Measurements from ENCODE around the gene SYT11. TPM values are rescaled to one million over a fixed set of nuclear protein-coding genes. Genes with fewer than 3 reads are reported as not detected.

The SYT11 gene
- total RNA-seq, 1 donor from 2014 or later, result 15.4 TPM

DNA sequence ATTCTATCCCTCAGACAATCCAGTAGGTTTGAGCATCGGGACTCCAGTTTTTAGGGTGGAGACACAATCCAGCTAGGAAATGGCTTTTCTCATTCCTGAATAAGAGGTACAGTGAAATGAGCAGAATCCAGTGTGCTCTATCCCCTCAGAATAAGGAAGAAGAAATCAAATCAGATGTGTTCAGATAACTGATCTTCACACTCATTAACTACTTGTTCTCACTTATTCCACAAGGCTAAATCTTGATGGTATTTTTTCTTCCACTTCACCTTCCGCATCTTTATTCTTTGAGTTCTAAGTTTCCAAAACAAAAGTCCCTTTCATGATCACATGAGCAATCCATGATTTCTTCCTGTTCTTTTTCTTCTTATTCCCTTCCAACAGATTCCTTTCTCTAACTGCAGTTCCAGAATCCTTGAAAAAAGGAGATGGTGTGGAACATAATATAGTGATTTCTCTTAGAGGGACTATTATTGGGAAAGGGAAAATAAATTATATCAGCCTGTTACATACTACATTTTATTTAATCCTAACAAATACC lies 1.7 kb downstream of the SYT11 start:
- H3K4me1 Mint-ChIP-seq (ENCODE audit: unreplicated experiment), result peaks cover 19% of the 10 kb centered on the region
- peak overlapping the region; percentile 87 for H3K4me3 Mint-ChIP-seq (ENCODE audit: unreplicated experiment)
- no peaks in the 10 kb centered on the region for H3K36me3 Mint-ChIP-seq (ENCODE audit: low read depth, unreplicated experiment)
- TF ChIP-seq, protein P1, sequence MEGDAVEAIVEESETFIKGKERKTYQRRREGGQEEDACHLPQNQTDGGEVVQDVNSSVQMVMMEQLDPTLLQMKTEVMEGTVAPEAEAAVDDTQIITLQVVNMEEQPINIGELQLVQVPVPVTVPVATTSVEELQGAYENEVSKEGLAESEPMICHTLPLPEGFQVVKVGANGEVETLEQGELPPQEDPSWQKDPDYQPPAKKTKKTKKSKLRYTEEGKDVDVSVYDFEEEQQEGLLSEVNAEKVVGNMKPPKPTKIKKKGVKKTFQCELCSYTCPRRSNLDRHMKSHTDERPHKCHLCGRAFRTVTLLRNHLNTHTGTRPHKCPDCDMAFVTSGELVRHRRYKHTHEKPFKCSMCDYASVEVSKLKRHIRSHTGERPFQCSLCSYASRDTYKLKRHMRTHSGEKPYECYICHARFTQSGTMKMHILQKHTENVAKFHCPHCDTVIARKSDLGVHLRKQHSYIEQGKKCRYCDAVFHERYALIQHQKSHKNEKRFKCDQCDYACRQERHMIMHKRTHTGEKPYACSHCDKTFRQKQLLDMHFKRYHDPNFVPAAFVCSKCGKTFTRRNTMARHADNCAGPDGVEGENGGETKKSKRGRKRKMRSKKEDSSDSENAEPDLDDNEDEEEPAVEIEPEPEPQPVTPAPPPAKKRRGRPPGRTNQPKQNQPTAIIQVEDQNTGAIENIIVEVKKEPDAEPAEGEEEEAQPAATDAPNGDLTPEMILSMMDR (IDR thresholded peaks at IDR 0.05; ENCODE audit: unreplicated experiment), result no peak
- H3K27ac Mint-ChIP-seq (ENCODE audit: unreplicated experiment), result peak overlapping the region; percentile 88
- no peak for DNase-seq (ENCODE audit: low spot score)
- peaks cover 14% of the 10 kb centered on the region for H3K27me3 Mint-ChIP-seq (ENCODE audit: unreplicated experiment)
- H3K9me3 Mint-ChIP-seq (ENCODE audit: unreplicated experiment), result no peaks in the 10 kb centered on the region

DNA sequence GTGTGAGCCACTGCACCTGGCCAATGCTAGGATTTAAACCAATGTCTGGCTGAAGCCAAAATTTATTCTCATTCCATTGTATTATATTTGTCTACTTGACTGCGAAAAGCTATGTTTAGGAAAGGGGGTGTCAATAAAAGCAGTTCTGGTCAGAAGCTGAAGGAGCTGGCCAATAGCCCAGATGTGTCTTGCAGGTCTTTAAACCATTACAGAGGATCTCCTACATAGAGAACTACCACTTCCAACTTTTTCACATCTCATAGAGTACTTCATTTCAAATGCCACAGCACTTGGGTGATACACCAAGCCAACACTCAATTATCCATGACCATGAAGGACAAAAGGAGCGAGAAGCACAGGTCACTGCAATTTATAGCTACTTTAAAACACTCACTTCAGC lies 2.5 kb downstream of the SYT11 start:
- H3K36me3 Mint-ChIP-seq (ENCODE audit: low read depth, unreplicated experiment), result no peaks in the 10 kb centered on the region

DNA sequence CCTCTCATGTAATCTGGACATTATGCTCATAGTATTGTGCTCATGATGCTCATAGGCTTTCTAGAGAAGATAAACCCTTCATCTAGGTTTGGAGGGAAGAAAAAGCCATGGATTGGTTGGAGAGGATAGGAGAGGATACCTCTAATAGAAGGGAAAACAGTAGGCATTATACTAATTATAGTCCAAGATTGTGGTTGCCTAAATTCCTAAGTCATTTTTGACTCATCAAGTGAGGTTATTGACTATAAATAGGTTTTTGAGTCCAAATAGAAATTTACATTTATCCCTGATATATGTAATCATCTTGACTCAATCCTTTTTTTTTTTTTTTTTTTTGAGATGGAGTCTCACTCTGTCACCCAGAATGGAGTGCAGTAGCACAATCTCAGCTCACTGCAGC lies 5.0 kb downstream of the SYT11 start:
- Mint-ChIP-seq H3K4me1 (ENCODE audit: unreplicated experiment) (peaks cover 6% of the 10 kb centered on the region), H3K9me3 (ENCODE audit: unreplicated experiment) (no peaks in the 10 kb centered on the region), H3K27ac (ENCODE audit: unreplicated experiment) (no peak overlapping the region), H3K36me3 (ENCODE audit: low read depth, unreplicated experiment) (peaks cover under 1% of the 10 kb centered on the region), H3K4me3 (ENCODE audit: unreplicated experiment) (no peak overlapping the region), H3K27me3 (ENCODE audit: unreplicated experiment) (peaks cover 10% of the 10 kb centered on the region)
- DNase-seq (ENCODE audit: low spot score), result no peak
- TF ChIP-seq, protein P1 (IDR thresholded peaks at IDR 0.05; ENCODE audit: unreplicated experiment), result no peak

More for the DNA sequence above, 2.5 kb downstream of the SYT11 start:
- H3K27ac Mint-ChIP-seq (ENCODE audit: unreplicated experiment), result no peak overlapping the region
- TF ChIP-seq, protein P1 (IDR thresholded peaks at IDR 0.05; ENCODE audit: unreplicated experiment), result no peak
- peaks cover 15% of the 10 kb centered on the region for H3K4me1 Mint-ChIP-seq (ENCODE audit: unreplicated experiment)
- peak overlapping the region; percentile 28 for H3K4me3 Mint-ChIP-seq (ENCODE audit: unreplicated experiment)
- H3K27me3 Mint-ChIP-seq (ENCODE audit: unreplicated experiment), result peaks cover 12% of the 10 kb centered on the region
- no peaks in the 10 kb centered on the region for H3K9me3 Mint-ChIP-seq (ENCODE audit: unreplicated experiment)
- no peak for DNase-seq (ENCODE audit: low spot score)

DNA sequence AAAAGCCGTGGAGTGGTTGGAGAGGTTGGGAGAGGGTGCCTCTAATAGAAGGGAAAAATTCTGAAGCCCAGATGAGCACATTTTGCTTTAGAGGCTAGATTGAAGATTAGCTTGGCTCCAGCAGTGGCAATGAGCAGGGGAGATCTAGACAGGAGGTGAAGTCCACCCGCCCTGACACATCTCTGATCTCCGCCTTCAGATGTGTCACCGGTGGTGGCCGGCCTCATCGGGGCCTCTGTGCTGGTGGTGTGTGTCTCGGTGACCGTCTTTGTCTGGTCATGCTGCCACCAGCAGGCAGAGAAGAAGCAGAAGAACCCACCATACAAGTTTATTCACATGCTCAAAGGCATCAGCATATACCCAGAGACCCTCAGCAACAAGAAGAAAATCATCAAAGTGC lies 8.4 kb downstream of the SYT11 start:
- TF ChIP-seq, protein P1 (IDR thresholded peaks at IDR 0.05; ENCODE audit: unreplicated experiment), result no peak
- Mint-ChIP-seq H3K4me1 (ENCODE audit: unreplicated experiment) (no peaks in the 10 kb centered on the region), H3K27me3 (ENCODE audit: unreplicated experiment) (peaks cover 4% of the 10 kb centered on the region), H3K36me3 (ENCODE audit: low read depth, unreplicated experiment) (peaks cover 5% of the 10 kb centered on the region), H3K27ac (ENCODE audit: unreplicated experiment) (no peak overlapping the region), H3K4me3 (ENCODE audit: unreplicated experiment) (no peak overlapping the region), H3K9me3 (ENCODE audit: unreplicated experiment) (no peaks in the 10 kb centered on the region)
- DNase-seq (ENCODE audit: low spot score), result no peak

DNA sequence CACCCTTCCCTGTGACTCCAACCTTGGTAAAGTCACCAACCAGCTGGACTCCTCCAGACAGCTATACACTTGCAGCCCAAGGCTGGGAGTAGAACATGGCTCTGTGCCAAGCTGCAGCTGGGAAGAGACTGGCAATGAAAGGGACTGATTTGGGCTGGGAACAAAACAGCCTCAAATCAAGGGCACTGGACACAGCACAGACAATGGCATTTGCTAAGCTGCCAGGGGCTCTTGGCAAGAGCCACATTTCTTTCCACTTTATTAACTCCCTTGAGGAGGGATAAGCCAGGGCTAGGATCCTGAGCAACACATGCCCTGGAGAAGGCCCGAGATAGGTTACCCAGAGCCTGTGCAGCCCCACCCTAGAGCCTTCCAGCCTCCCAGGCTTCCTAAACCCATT lies 12.0 kb downstream of the SYT11 start:
- peaks cover 5% of the 10 kb centered on the region for H3K27me3 Mint-ChIP-seq (ENCODE audit: unreplicated experiment)
- H3K4me3 Mint-ChIP-seq (ENCODE audit: unreplicated experiment), result no peak overlapping the region
- no peaks in the 10 kb centered on the region for H3K4me1 Mint-ChIP-seq (ENCODE audit: unreplicated experiment)
- DNase-seq (ENCODE audit: low spot score), result no peak
- no peaks in the 10 kb centered on the region for H3K9me3 Mint-ChIP-seq (ENCODE audit: unreplicated experiment)
- TF ChIP-seq, protein P1 (IDR thresholded peaks at IDR 0.05; ENCODE audit: unreplicated experiment), result no peak
- peaks cover 9% of the 10 kb centered on the region for H3K36me3 Mint-ChIP-seq (ENCODE audit: low read depth, unreplicated experiment)
- H3K27ac Mint-ChIP-seq (ENCODE audit: unreplicated experiment), result no peak overlapping the region

All from endothelial cell (in vitro differentiated cells).